ENCODE data around the gene ARID1B.

Gene ARID1B

DNA sequence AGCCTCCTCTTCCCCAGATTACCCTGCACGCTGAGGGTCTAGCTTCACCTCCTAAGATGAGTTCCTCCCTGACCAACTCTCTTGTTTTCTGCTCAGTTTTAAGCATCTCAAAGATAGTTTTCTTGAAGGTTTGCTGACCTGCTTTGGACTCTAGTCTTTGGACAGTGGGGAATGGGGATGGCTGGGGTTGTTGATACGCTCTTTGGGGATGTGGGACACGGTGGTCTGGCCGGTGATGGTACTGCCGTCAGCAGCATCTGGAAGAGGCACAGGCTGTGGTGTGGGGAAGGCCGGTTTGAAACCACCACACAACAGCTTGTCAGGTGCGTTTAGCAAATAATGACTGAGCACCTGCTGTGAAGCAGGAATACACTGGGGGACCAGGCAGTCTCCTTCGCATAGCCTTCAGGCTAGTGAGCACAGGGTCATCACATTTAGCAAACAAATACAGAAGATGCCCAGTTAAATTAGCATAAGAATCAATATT is 452.0 kb downstream of the ARID1B start:
- TF ChIP-seq GATA2 (IDR thresholded peaks at IDR 0.05; ENCODE audit: low read depth, low read length) (no peak), GATA3 (IDR thresholded peaks at IDR 0.05; ENCODE audit: low read depth, low read length) (no peak)

- TF ChIP-seq GATA2 (IDR thresholded peaks at IDR 0.05; ENCODE audit: low read depth, low read length): no peak
- TF ChIP-seq GATA3 (IDR thresholded peaks at IDR 0.05; ENCODE audit: low read depth, low read length): no peak
Measured at GRCh38 chr6:157229713-157230112, 452.5 kb downstream of the ARID1B start.

- no peak for TF ChIP-seq GATA3 (IDR thresholded peaks at IDR 0.05; ENCODE audit: low read depth, low read length)
- no peak for TF ChIP-seq GATA2 (IDR thresholded peaks at IDR 0.05; ENCODE audit: low read depth, low read length)
Measured at GRCh38 chr6:157230910-157231309, 453.7 kb downstream of the ARID1B start.

GRCh38 chr6:157232161-157232895 is 455.1 kb downstream of the ARID1B start:
- TF ChIP-seq GATA3 (IDR thresholded peaks at IDR 0.05; ENCODE audit: low read depth, low read length): no peak
- no peak for TF ChIP-seq GATA2 (IDR thresholded peaks at IDR 0.05; ENCODE audit: low read depth, low read length)

DNA sequence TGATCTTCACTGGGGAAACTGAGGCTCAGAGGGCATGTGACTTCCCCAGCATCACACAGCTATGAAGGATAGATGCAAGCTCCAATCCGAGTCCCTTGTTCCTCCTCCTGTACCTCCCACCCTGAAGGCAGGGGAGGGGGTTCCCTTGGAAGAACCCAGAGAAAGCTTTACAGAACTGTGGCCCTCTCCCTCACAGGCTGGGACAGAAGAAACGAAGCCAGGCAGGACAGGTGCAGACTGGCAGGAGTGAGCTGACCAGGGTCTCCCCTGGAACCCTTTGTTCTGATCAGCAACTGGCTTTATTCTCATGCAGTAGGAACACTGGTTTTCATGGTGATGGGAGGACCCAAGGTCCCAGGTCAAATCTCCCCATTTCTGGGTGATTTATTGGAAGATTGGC is 456.0 kb downstream of the ARID1B start:
- TF ChIP-seq GATA2 (IDR thresholded peaks at IDR 0.05; ENCODE audit: low read depth, low read length): no peak

DNA sequence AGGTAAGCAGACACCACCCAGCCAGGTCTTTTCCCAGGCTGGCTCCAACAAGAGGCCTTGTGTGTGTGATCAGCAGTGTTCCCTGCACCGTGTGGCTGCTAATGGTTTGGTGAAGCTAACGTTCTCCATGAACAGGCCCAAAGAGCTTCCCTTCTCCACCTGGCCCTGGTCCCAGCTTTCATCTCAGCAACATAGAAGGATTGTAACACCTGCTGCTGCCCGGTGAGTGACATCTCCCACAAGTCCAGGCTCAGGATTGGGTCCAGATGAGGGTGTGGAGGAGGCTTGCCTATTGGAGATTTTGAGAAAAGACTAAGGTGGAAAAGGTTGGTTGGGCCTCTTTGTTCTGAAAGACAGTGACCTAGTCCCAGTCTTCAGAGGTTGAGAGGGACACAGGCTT is 456.5 kb downstream of the ARID1B start:
- TF ChIP-seq GATA3 (IDR thresholded peaks at IDR 0.05; ENCODE audit: low read depth, low read length) (no peak), GATA2 (IDR thresholded peaks at IDR 0.05; ENCODE audit: low read depth, low read length) (no peak)

GRCh38 chr6:157235600-157236039 is 458.4 kb downstream of the ARID1B start:
- TF ChIP-seq GATA3 (IDR thresholded peaks at IDR 0.05; ENCODE audit: low read depth, low read length) (no peak), GATA2 (IDR thresholded peaks at IDR 0.05; ENCODE audit: low read depth, low read length) (no peak)

GRCh38 chr6:157236040-157236725 is 459.0 kb downstream of the ARID1B start:
- TF ChIP-seq GATA3 (IDR thresholded peaks at IDR 0.05; ENCODE audit: low read depth, low read length) (no peak), GATA2 (IDR thresholded peaks at IDR 0.05; ENCODE audit: low read depth, low read length) (no peak)

GRCh38 chr6:157238346-157238745 is 461.2 kb downstream of the ARID1B start:
- TF ChIP-seq GATA2 (IDR thresholded peaks at IDR 0.05; ENCODE audit: low read depth, low read length) (no peak), GATA3 (IDR thresholded peaks at IDR 0.05; ENCODE audit: low read depth, low read length) (no peak)

DNA sequence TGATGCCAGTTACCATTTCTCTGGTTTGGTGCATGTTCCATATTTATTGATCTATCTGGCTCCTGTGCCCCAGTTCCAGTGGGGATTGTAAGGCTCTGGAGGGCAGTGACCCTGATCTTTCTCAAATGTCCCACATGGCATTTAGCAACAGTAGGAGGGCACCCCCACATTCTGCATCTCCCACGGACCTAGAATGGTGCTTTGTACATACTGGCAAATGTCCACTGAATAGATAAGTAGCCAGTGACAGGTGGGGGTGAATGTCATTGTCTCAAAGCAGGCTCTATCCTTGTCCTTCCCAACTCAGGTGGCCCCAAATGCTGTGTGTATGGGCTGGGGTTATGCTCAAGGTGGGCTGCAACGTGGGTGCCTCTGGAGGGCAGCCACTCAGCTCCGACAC is 462.0 kb downstream of the ARID1B start:
- TF ChIP-seq GATA2 (IDR thresholded peaks at IDR 0.05; ENCODE audit: low read depth, low read length) (no peak), GATA3 (IDR thresholded peaks at IDR 0.05; ENCODE audit: low read depth, low read length) (no peak)

- no peak for TF ChIP-seq GATA2 (IDR thresholded peaks at IDR 0.05; ENCODE audit: low read depth, low read length)
- no peak for TF ChIP-seq GATA3 (IDR thresholded peaks at IDR 0.05; ENCODE audit: low read depth, low read length)
Measured at GRCh38 chr6:157239671-157240058, 462.5 kb downstream of the ARID1B start.

- no peak for TF ChIP-seq GATA3 (IDR thresholded peaks at IDR 0.05; ENCODE audit: low read depth, low read length)
- no peak for TF ChIP-seq GATA2 (IDR thresholded peaks at IDR 0.05; ENCODE audit: low read depth, low read length)
Measured at GRCh38 chr6:157240059-157240959, 463.1 kb downstream of the ARID1B start.

GRCh38 chr6:157240960-157241311 is 463.8 kb downstream of the ARID1B start:
- no peak for TF ChIP-seq GATA3 (IDR thresholded peaks at IDR 0.05; ENCODE audit: low read depth, low read length)
- TF ChIP-seq GATA2 (IDR thresholded peaks at IDR 0.05; ENCODE audit: low read depth, low read length): no peak

DNA sequence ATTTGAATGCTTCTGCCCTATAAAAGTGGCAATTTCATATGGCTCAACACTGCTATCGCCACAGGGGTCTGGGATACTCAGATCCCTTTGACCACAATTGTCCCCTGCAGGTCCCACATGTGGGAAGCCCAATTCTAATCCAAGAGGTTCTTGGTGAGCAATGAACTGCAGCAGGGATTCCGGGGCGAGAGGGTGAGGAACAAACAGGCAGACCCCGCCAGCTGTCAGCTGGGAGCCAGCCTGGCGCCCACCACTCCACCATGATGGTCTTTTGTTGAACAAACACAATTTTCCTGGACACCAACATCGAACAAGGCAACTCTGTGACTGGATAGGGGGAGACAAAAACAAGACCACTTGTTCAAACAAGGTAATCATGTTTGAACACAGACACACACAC is 465.6 kb downstream of the ARID1B start:
- TF ChIP-seq GATA2 (IDR thresholded peaks at IDR 0.05; ENCODE audit: low read depth, low read length): no peak
- no peak for TF ChIP-seq GATA3 (IDR thresholded peaks at IDR 0.05; ENCODE audit: low read depth, low read length)
